ENCODE measurements around the gene TOMM7. TPM values are rescaled to one million over a fixed set of nuclear protein-coding genes. Genes with fewer than 3 reads are reported as not detected.

The TOMM7 gene
- 274 TPM for total RNA-seq

- DNase-seq (ENCODE audit: low spot score), result peak; percentile 91
Measured at GRCh38 chr7:22822486-22823141, at the start of gene TOMM7. TOMM7 (minus strand) TSS chr7:22822849; CDS start chr7:22822779, 70 bp downstream.

GRCh38 chr7:22872096-22872807, 49.6 kb upstream of the TOMM7 start:
- DNase-seq (ENCODE audit: low spot score), result no peak

- DNase-seq (ENCODE audit: low spot score), result no peak
Measured at GRCh38 chr7:22871661-22872060, 49.0 kb upstream of the TOMM7 start.

- no peak for DNase-seq (ENCODE audit: low spot score)
Measured at GRCh38 chr7:22868509-22868908, 45.9 kb upstream of the TOMM7 start.

GRCh38 chr7:22867589-22867988, 44.9 kb upstream of the TOMM7 start:
- no peak for DNase-seq (ENCODE audit: low spot score)

- DNase-seq (ENCODE audit: low spot score), result no peak
Measured at GRCh38 chr7:22867003-22867402, 44.4 kb upstream of the TOMM7 start.

GRCh38 chr7:22865602-22865960, 42.9 kb upstream of the TOMM7 start:
- DNase-seq (ENCODE audit: low spot score), result no peak

- DNase-seq (ENCODE audit: low spot score), result no peak
Measured at GRCh38 chr7:22864855-22865601, 42.4 kb upstream of the TOMM7 start.

GRCh38 chr7:22864301-22864700, 41.7 kb upstream of the TOMM7 start:
- no peak for DNase-seq (ENCODE audit: low spot score)

- DNase-seq (ENCODE audit: low spot score), result no peak
Measured at GRCh38 chr7:22863156-22863899, 40.7 kb upstream of the TOMM7 start.

GRCh38 chr7:22861576-22861975, 38.9 kb upstream of the TOMM7 start:
- no peak for DNase-seq (ENCODE audit: low spot score)

GRCh38 chr7:22860784-22861482, 38.3 kb upstream of the TOMM7 start:
- DNase-seq (ENCODE audit: low spot score), result no peak

- DNase-seq (ENCODE audit: low spot score), result no peak
Measured at GRCh38 chr7:22860337-22860736, 37.7 kb upstream of the TOMM7 start.

- DNase-seq (ENCODE audit: low spot score), result no peak
Measured at GRCh38 chr7:22859641-22860290, 37.1 kb upstream of the TOMM7 start.

- no peak for DNase-seq (ENCODE audit: low spot score)
Measured at GRCh38 chr7:22858640-22859561, 36.3 kb upstream of the TOMM7 start.

- DNase-seq (ENCODE audit: low spot score), result no peak
Measured at GRCh38 chr7:22858274-22858639, 35.6 kb upstream of the TOMM7 start.

GRCh38 chr7:22856416-22856815, 33.8 kb upstream of the TOMM7 start:
- DNase-seq (ENCODE audit: low spot score), result no peak

GRCh38 chr7:22855049-22855392, 32.4 kb upstream of the TOMM7 start:
- DNase-seq (ENCODE audit: low spot score), result no peak

GRCh38 chr7:22854158-22855048, 31.8 kb upstream of the TOMM7 start:
- DNase-seq (ENCODE audit: low spot score), result peak; percentile 90
